GM08714 (cell line): ENCODE data around the gene ZNF148.

Experiments used
- H3K4me3 ChIP-seq: fragments of 200-500 bp; sonication (Bioruptor generic); 2 replicates; pipeline ENCODE4 v1.5.1; 2014; ENCODE audit warnings: mild to moderate bottlenecking, low read length, inconsistent platforms
- ZNF274 ChIP-seq: IDR thresholded peaks from 2 replicates; pipeline ENCODE4 v1.6.1; 2012; ENCODE audit warnings: mild to moderate bottlenecking, low read depth, low read length

Gene ZNF148

GRCh38 chr3:125177746-125178145 lies 197.4 kb downstream of the ZNF148 start:
- no peak for TF ChIP-seq ZNF274
- no peak overlapping the region for H3K4me3 ChIP-seq
